ENCODE data around the gene ARFIP1.
"Not testable (repeated sequence)": the region's sequence is repeated elsewhere in the genome, so short reads cannot be mapped to it uniquely, and the experiment has no call there.

ARFIP1 gene

GRCh38 chr4:152785639-152786615 lies 6.2 kb downstream of the ARFIP1 start:
- DNase-seq: no peak

GRCh38 chr4:152786627-152787026 lies 6.9 kb downstream of the ARFIP1 start:
- DNase-seq: no peak

- DNase-seq: no peak
These were observed 16.1 kb downstream of the ARFIP1 start for GRCh38 chr4:152795891-152796290.

- DNase-seq: no peak
These were observed 23.8 kb downstream of the ARFIP1 start for GRCh38 chr4:152803541-152803940.

- no peak for DNase-seq
These were observed 25.4 kb downstream of the ARFIP1 start for GRCh38 chr4:152805071-152805650.

GRCh38 chr4:152805818-152806217 lies 26.1 kb downstream of the ARFIP1 start:
- DNase-seq: no peak

- DNase-seq: no peak
These were observed 26.9 kb downstream of the ARFIP1 start for GRCh38 chr4:152806501-152807125.

- no peak for DNase-seq
These were observed 27.6 kb downstream of the ARFIP1 start for GRCh38 chr4:152807294-152807829.

GRCh38 chr4:152808670-152809069 lies 28.9 kb downstream of the ARFIP1 start:
- DNase-seq: no peak

GRCh38 chr4:152810715-152811287 lies 31.0 kb downstream of the ARFIP1 start:
- no peak for DNase-seq

- no peak for DNase-seq
These were observed 35.3 kb downstream of the ARFIP1 start for GRCh38 chr4:152815078-152815477.

GRCh38 chr4:152817331-152817730 lies 37.6 kb downstream of the ARFIP1 start:
- DNase-seq: no peak

GRCh38 chr4:152819026-152819645 lies 39.4 kb downstream of the ARFIP1 start:
- DNase-seq: no peak

- no peak for DNase-seq
These were observed 40.3 kb downstream of the ARFIP1 start for GRCh38 chr4:152820073-152820472.

GRCh38 chr4:152822323-152822722 lies 42.6 kb downstream of the ARFIP1 start:
- no peak for DNase-seq

- DNase-seq: no peak
These were observed 44.8 kb downstream of the ARFIP1 start for GRCh38 chr4:152824561-152824960.

- no peak for DNase-seq
These were observed 45.6 kb downstream of the ARFIP1 start for GRCh38 chr4:152825336-152825735.

- no peak for DNase-seq
These were observed 48.4 kb downstream of the ARFIP1 start for GRCh38 chr4:152828122-152828521.

GRCh38 chr4:152831416-152831815 lies 51.7 kb downstream of the ARFIP1 start:
- no peak for DNase-seq

- DNase-seq: no peak
These were observed 57.2 kb downstream of the ARFIP1 start for GRCh38 chr4:152836936-152837335.

- DNase-seq: not testable (repeated sequence)
These were observed 60.0 kb downstream of the ARFIP1 start for GRCh38 chr4:152839729-152840128.

- DNase-seq: no peak
These were observed 63.8 kb downstream of the ARFIP1 start for GRCh38 chr4:152843481-152844090.
